SK-N-SH treated with all-trans-retinoic acid at 6 μM for 48 hours (cell line): ENCODE results near the gene REG3A.

Experiments used
- ATAC-seq: fragments of 200-7000 bp; cut with Tn5 transposase; 3 replicates; pipeline ENCODE4 v1.9.1; 2020; ENCODE audit warnings: mild to moderate bottlenecking, moderate library complexity
- ARNTL ChIP-seq: fragments of 450-650 bp; formaldehyde crosslinking; IDR thresholded peaks from 2 replicates; pipeline ENCODE4 v1.5.0; 2020; ENCODE audit warnings: low read depth, mild to moderate bottlenecking, moderate library complexity, borderline replicate concordance
- BACH2 ChIP-seq: fragments of 250-450 bp; sonication (Bioruptor Pico); IDR thresholded peaks from 2 replicates; pipeline ENCODE4 v1.9.0; 2021; ENCODE audit warnings: mild to moderate bottlenecking, borderline replicate concordance
- CSDC2 ChIP-seq: fragments of 250-450 bp; sonication (Bioruptor Pico); IDR thresholded peaks from 2 replicates; pipeline ENCODE4 v1.5.0; 2020; ENCODE audit warnings: mild to moderate bottlenecking, moderate library complexity
- GLIS3 ChIP-seq: fragments of 250-450 bp; sonication (Bioruptor Pico); IDR thresholded peaks from 2 replicates; pipeline ENCODE4 v1.5.0; 2020; ENCODE audit warnings: mild to moderate bottlenecking, moderate library complexity
- ISL1 ChIP-seq: fragments of 250-450 bp; sonication (Bioruptor Pico); IDR thresholded peaks from 2 replicates; pipeline ENCODE4 v2.1.2; 2022; ENCODE audit warnings: mild to moderate bottlenecking, moderate library complexity
- OSR1 ChIP-seq: fragments of 250-450 bp; sonication (Bioruptor Pico); IDR thresholded peaks from 2 replicates; pipeline ENCODE4 v1.8.0; 2022; ENCODE audit warnings: moderate library complexity, mild to moderate bottlenecking, inconsistent platforms
- PPARA ChIP-seq: fragments of 250-450 bp; sonication (Bioruptor Pico); IDR thresholded peaks from 2 replicates; pipeline ENCODE4 v1.5.0; 2020; ENCODE audit warnings: mild to moderate bottlenecking, borderline replicate concordance
- RARB ChIP-seq: fragments of 250-450 bp; sonication (Bioruptor Pico); IDR thresholded peaks from 2 replicates; pipeline ENCODE4 v1.8.0; 2021; ENCODE audit warnings: mild to moderate bottlenecking, moderate library complexity
- SNAI2 ChIP-seq: fragments of 250-450 bp; sonication (Bioruptor Pico); IDR thresholded peaks from 2 replicates; pipeline ENCODE4 v1.5.0; 2020; ENCODE audit warnings: mild to moderate bottlenecking, moderate library complexity
- TCF4 ChIP-seq: fragments of 250-450 bp; sonication (Bioruptor Pico); IDR thresholded peaks from 2 replicates; pipeline ENCODE4 v1.8.0; 2021; ENCODE audit warnings: mild to moderate bottlenecking, moderate library complexity, borderline replicate concordance
- TOX ChIP-seq: fragments of 250-450 bp; sonication (Bioruptor Pico); IDR thresholded peaks from 2 replicates; pipeline ENCODE4 v1.8.0; 2021; ENCODE audit warnings: mild to moderate bottlenecking, moderate library complexity, borderline replicate concordance
- ZC3H10 ChIP-seq: fragments of 250-450 bp; sonication (Bioruptor Pico); IDR thresholded peaks from 2 replicates; pipeline ENCODE4 v1.5.1; 2021; ENCODE audit warnings: mild to moderate bottlenecking, moderate library complexity
- ZFP3 ChIP-seq: fragments of 250-450 bp; sonication (Bioruptor Pico); IDR thresholded peaks from 2 replicates; pipeline ENCODE4 v1.5.0; 2020; ENCODE audit warnings: mild to moderate bottlenecking, moderate library complexity
- ZFP30 ChIP-seq: fragments of 450-650 bp; formaldehyde crosslinking; IDR thresholded peaks from 2 replicates; pipeline ENCODE4 v1.5.0; 2022; ENCODE audit warnings: mild to moderate bottlenecking, moderate library complexity
- ZNF565 ChIP-seq: fragments of 450-650 bp; formaldehyde crosslinking; conservative IDR thresholded peaks from 2 replicates; pipeline ENCODE4 v1.5.0; 2020; ENCODE audit warnings: low read depth, mild to moderate bottlenecking, moderate library complexity
- ZNF70 ChIP-seq: fragments of 450-650 bp; formaldehyde crosslinking; IDR thresholded peaks from 2 replicates; pipeline ENCODE4 v1.5.0; 2020; ENCODE audit warnings: mild to moderate bottlenecking, moderate library complexity
- ZNF8 ChIP-seq: fragments of 450-650 bp; formaldehyde crosslinking; IDR thresholded peaks from 2 replicates; pipeline ENCODE4 v1.5.0; 2020; ENCODE audit warnings: mild to moderate bottlenecking, moderate library complexity
- TF ChIP-seq, protein P1 (sequence below): fragments of 250-450 bp; sonication (Bioruptor Pico); IDR thresholded peaks from 2 replicates; pipeline ENCODE4 v1.8.0; 2021; ENCODE audit warnings: low read depth, mild to moderate bottlenecking, moderate library complexity, borderline replicate concordance
- TF ChIP-seq, protein P2 (sequence below): fragments of 250-450 bp; sonication (Bioruptor Pico); IDR thresholded peaks from 2 replicates; pipeline ENCODE4 v1.5.1; 2021; ENCODE audit warnings: mild to moderate bottlenecking, moderate library complexity
- TF ChIP-seq, protein P3 (sequence below): fragments of 250-450 bp; sonication (Bioruptor Pico); IDR thresholded peaks from 2 replicates; pipeline ENCODE4 v1.8.0; 2020; ENCODE audit warnings: mild to moderate bottlenecking, moderate library complexity, borderline replicate concordance
- TF ChIP-seq, protein P4 (sequence below): fragments of 250-450 bp; sonication (Bioruptor Pico); IDR thresholded peaks from 2 replicates; pipeline ENCODE4 v1.5.1; 2020; ENCODE audit warnings: low read depth, mild to moderate bottlenecking, moderate library complexity
- TF ChIP-seq, protein P5 (sequence below): fragments of 250-450 bp; sonication (Bioruptor Pico); IDR thresholded peaks from 2 replicates; pipeline ENCODE4 v1.5.0; 2020; ENCODE audit warnings: mild to moderate bottlenecking, moderate library complexity

The REG3A gene

DNA sequence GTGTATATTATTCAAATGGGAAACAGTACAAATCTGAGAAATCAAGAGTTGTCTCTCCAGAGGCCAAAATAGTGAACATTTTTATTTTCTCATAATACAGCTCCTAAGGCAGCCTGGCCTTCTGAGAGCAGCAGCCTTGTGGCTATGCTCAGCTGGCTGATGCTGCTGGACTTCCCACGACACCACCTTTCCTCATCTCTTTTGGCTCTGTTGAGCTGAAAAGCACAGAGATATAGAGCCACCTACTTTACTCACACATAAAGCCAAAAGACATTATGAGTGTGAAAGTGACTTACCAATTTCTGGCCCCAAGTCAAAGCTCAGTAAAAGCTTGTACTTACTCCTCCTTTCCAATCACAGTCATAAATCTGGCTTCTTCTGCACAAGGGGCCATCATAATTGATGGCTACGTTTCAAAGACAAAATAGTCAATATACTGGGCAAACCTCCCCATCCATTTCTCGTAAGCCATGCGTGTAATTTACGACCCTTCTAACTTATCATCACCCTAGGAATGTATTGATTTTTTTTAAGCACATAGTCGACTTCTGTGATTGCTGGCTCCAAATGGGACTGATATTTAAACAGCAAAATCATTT lies 18.6 kb upstream of the REG3A start:
- TF ChIP-seq ZFP30 (no peak), ISL1 (CRISPR knock-in tag) (no peak), ZC3H10 (CRISPR knock-in tag) (no peak), ZNF70 (CRISPR knock-in tag) (no peak), SNAI2 (CRISPR knock-in tag) (no peak), CSDC2 (CRISPR knock-in tag) (no peak)
- TF ChIP-seq, protein P1, sequence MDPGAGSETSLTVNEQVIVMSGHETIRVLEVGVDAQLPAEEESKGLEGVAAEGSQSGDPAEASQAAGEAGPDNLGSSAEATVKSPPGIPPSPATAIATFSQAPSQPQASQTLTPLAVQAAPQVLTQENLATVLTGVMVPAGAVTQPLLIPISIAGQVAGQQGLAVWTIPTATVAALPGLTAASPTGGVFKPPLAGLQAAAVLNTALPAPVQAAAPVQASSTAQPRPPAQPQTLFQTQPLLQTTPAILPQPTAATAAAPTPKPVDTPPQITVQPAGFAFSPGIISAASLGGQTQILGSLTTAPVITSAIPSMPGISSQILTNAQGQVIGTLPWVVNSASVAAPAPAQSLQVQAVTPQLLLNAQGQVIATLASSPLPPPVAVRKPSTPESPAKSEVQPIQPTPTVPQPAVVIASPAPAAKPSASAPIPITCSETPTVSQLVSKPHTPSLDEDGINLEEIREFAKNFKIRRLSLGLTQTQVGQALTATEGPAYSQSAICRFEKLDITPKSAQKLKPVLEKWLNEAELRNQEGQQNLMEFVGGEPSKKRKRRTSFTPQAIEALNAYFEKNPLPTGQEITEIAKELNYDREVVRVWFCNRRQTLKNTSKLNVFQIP: no peak
- TF ChIP-seq, protein P2, sequence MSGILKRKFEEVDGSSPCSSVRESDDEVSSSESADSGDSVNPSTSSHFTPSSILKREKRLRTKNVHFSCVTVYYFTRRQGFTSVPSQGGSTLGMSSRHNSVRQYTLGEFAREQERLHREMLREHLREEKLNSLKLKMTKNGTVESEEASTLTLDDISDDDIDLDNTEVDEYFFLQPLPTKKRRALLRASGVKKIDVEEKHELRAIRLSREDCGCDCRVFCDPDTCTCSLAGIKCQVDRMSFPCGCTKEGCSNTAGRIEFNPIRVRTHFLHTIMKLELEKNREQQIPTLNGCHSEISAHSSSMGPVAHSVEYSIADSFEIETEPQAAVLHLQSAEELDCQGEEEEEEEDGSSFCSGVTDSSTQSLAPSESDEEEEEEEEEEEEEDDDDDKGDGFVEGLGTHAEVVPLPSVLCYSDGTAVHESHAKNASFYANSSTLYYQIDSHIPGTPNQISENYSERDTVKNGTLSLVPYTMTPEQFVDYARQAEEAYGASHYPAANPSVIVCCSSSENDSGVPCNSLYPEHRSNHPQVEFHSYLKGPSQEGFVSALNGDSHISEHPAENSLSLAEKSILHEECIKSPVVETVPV (CRISPR knock-in tag): no peak
- TF ChIP-seq, all 23 proteins: peak for 0
- no peak for ATAC-seq

DNA sequence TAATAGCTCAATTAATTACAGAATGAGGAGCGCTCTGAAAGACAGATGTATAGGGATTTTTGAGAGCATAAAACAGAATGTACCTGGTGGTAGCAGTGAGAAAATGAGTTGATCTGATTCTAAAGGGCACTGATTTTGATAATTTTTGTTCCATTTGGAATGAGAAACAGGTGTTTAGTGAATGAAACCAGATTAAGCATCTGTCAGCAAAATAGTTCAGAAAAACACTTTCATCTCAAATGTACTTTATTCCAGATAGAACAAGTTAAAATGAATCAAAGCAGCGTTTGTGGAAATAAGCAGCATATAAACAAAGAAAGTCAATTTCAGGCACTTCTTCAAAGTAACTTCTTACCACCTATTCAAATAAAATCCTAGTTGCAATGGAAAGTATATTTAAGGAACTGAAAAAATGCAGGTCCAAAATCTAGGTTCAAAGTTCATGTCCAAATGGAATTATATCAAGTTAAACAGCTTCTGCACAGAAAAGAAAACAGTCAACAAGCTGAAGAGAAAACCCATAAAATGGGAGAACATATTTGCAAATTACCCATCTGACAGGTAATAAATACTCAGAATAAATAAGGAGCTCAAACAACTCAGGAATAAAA lies 11.9 kb upstream of the REG3A start:
- TF ChIP-seq ZC3H10 (CRISPR knock-in tag) (no peak), OSR1 (CRISPR knock-in tag) (no peak), CSDC2 (CRISPR knock-in tag) (no peak), ZFP3 (CRISPR knock-in tag) (no peak), SNAI2 (CRISPR knock-in tag) (no peak)
- TF ChIP-seq, protein P3, sequence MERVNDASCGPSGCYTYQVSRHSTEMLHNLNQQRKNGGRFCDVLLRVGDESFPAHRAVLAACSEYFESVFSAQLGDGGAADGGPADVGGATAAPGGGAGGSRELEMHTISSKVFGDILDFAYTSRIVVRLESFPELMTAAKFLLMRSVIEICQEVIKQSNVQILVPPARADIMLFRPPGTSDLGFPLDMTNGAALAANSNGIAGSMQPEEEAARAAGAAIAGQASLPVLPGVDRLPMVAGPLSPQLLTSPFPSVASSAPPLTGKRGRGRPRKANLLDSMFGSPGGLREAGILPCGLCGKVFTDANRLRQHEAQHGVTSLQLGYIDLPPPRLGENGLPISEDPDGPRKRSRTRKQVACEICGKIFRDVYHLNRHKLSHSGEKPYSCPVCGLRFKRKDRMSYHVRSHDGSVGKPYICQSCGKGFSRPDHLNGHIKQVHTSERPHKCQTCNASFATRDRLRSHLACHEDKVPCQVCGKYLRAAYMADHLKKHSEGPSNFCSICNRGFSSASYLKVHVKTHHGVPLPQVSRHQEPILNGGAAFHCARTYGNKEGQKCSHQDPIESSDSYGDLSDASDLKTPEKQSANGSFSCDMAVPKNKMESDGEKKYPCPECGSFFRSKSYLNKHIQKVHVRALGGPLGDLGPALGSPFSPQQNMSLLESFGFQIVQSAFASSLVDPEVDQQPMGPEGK (CRISPR knock-in tag): no peak
- TF ChIP-seq, protein P4, sequence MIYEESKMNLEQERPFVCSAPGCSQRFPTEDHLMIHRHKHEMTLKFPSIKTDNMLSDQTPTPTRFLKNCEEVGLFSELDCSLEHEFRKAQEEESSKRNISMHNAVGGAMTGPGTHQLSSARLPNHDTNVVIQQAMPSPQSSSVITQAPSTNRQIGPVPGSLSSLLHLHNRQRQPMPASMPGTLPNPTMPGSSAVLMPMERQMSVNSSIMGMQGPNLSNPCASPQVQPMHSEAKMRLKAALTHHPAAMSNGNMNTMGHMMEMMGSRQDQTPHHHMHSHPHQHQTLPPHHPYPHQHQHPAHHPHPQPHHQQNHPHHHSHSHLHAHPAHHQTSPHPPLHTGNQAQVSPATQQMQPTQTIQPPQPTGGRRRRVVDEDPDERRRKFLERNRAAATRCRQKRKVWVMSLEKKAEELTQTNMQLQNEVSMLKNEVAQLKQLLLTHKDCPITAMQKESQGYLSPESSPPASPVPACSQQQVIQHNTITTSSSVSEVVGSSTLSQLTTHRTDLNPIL (CRISPR knock-in tag): no peak
- no peak for ATAC-seq

DNA sequence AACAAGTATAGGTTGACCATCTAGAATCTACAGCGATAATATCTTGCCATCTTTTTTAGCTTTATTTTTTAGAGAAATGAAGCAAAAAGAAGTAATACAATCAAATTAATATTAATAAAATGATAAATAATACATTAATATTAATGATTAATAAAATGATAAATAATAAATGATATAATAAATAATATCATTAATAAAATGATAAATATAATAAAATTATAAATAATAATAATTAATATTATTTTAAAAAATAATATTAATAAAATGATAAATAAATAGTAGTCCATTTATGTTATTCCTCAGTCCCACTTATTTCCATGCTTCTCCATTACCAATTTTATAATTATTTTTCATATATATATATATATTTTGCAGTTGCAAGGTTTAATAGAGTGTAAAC lies 3.2 kb upstream of the REG3A start:
- no peak for ATAC-seq
- TF ChIP-seq, protein P1: no peak
- no peak for TF ChIP-seq ZNF565 (CRISPR knock-in tag)
- TF ChIP-seq PPARA (CRISPR knock-in tag): no peak
- no peak for TF ChIP-seq ARNTL
- TF ChIP-seq BACH2: no peak

DNA sequence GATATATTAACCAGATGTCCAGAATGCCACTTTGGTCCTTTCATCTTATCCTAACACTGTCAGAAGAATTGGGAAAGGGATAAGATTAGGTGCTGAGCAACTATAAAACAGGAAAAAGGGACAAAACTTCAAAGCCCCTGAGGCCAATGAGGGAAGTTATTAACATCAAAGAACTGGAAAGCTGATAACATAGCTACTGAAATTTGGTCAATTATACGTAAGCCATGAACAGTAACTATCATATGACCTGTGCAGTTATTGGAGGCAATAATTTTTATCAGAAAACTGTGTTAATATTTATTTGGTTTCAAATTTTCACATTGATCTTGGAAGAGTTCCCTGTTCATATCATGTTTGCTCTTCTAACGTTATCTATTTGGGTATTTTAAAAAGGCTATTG lies 2.6 kb upstream of the REG3A start:
- no peak for ATAC-seq
- no peak for TF ChIP-seq PPARA (CRISPR knock-in tag)
- no peak for TF ChIP-seq TOX (CRISPR knock-in tag)
- TF ChIP-seq, protein P2 (CRISPR knock-in tag): no peak
- no peak for TF ChIP-seq GLIS3 (CRISPR knock-in tag)
- TF ChIP-seq ZFP3 (CRISPR knock-in tag): no peak
- TF ChIP-seq, protein P4 (CRISPR knock-in tag): no peak
- TF ChIP-seq, protein P5, sequence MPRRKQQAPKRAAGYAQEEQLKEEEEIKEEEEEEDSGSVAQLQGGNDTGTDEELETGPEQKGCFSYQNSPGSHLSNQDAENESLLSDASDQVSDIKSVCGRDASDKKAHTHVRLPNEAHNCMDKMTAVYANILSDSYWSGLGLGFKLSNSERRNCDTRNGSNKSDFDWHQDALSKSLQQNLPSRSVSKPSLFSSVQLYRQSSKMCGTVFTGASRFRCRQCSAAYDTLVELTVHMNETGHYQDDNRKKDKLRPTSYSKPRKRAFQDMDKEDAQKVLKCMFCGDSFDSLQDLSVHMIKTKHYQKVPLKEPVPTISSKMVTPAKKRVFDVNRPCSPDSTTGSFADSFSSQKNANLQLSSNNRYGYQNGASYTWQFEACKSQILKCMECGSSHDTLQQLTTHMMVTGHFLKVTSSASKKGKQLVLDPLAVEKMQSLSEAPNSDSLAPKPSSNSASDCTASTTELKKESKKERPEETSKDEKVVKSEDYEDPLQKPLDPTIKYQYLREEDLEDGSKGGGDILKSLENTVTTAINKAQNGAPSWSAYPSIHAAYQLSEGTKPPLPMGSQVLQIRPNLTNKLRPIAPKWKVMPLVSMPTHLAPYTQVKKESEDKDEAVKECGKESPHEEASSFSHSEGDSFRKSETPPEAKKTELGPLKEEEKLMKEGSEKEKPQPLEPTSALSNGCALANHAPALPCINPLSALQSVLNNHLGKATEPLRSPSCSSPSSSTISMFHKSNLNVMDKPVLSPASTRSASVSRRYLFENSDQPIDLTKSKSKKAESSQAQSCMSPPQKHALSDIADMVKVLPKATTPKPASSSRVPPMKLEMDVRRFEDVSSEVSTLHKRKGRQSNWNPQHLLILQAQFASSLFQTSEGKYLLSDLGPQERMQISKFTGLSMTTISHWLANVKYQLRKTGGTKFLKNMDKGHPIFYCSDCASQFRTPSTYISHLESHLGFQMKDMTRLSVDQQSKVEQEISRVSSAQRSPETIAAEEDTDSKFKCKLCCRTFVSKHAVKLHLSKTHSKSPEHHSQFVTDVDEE (CRISPR knock-in tag): no peak
- no peak for TF ChIP-seq TCF4
- TF ChIP-seq RARB (CRISPR knock-in tag): no peak
- TF ChIP-seq ISL1 (CRISPR knock-in tag): no peak
- TF ChIP-seq BACH2: no peak
- no peak for TF ChIP-seq ZNF70 (CRISPR knock-in tag)
- no peak for TF ChIP-seq ZNF8
- TF ChIP-seq OSR1 (CRISPR knock-in tag): no peak
